Activated T-helper 9 cell treated with anti-CD3 and anti-CD28 coated beads, Interleukin-2, amount 50 U/mL, for 16 hours (primary cell): ENCODE measurements around the gene ZP1.

ENCODE experiments used
- DNase-seq: peaks from one replicate; pipeline ENCODE4 v3.0.0-alpha.2; 2020; ENCODE audit warnings: low read depth

Gene ZP1

GRCh38 chr11:60844045-60844869 lies 23.1 kb upstream of the ZP1 start:
- DNase-seq = no peak

- DNase-seq = no peak
Measured at GRCh38 chr11:60844870-60845221, 22.5 kb upstream of the ZP1 start.

- no peak for DNase-seq
Measured at GRCh38 chr11:60845338-60845737, 22.0 kb upstream of the ZP1 start.

- DNase-seq = no peak
Measured at GRCh38 chr11:60847281-60847680, 20.1 kb upstream of the ZP1 start.

- DNase-seq = no peak
Measured at GRCh38 chr11:60847896-60848295, 19.4 kb upstream of the ZP1 start.

- no peak for DNase-seq
Measured at GRCh38 chr11:60848714-60849151, 18.6 kb upstream of the ZP1 start.

GRCh38 chr11:60849641-60850520 lies 17.5 kb upstream of the ZP1 start:
- DNase-seq = no peak

GRCh38 chr11:60851327-60852104 lies 15.8 kb upstream of the ZP1 start:
- no peak for DNase-seq

GRCh38 chr11:60852117-60852981 lies 15.0 kb upstream of the ZP1 start:
- no peak for DNase-seq

- no peak for DNase-seq
Measured at GRCh38 chr11:60852982-60853950, 14.1 kb upstream of the ZP1 start.

GRCh38 chr11:60854140-60854846 lies 13.0 kb upstream of the ZP1 start:
- DNase-seq = no peak

- DNase-seq = no peak
Measured at GRCh38 chr11:60854847-60855725, 12.3 kb upstream of the ZP1 start.

GRCh38 chr11:60855726-60856633 lies 11.4 kb upstream of the ZP1 start, which contains the start of gene PTGDR2:
PTGDR2 (minus strand) TSS chr11:60855950; CDS start chr11:60853722, 2,228 bp downstream.
- DNase-seq = no peak

- DNase-seq = no peak
Measured at GRCh38 chr11:60857378-60858232, 9.7 kb upstream of the ZP1 start.

GRCh38 chr11:60858236-60858635 lies 9.1 kb upstream of the ZP1 start:
- DNase-seq = no peak

- no peak for DNase-seq
Measured at GRCh38 chr11:60858731-60859464, 8.4 kb upstream of the ZP1 start.
